ENCODE results near the gene PCBP2. TPM values are rescaled to one million over a fixed set of nuclear protein-coding genes. Genes with fewer than 3 reads are reported as not detected.
"Not testable (repeated sequence)": the region's sequence is repeated elsewhere in the genome, so short reads cannot be mapped to it uniquely, and the experiment has no call there.

Gene PCBP2
- total RNA-seq, 2 donors from 2014 or later, result 641 to 747 TPM

- peaks cover 61% of the 10 kb centered on the region for H3K36me3 Mint-ChIP-seq
- no peak for ATAC-seq
- H3K27ac Mint-ChIP-seq, result peak overlapping the region in 1 of 2 donors; percentile 24
- H3K27me3 Mint-ChIP-seq, result no peaks in the 10 kb centered on the region
- peaks cover 32 to 51% of the 10 kb centered on the region in 2 donors for H3K4me1 Mint-ChIP-seq (ENCODE audit: low read depth in 2 of 2)
- no peak for DNase-seq (ENCODE audit: low spot score)
- no peak overlapping the region for H3K4me3 Mint-ChIP-seq
- H3K9me3 Mint-ChIP-seq, result no peaks in the 10 kb centered on the region
These were observed 16.4 kb downstream of the PCBP2 start for GRCh38 chr12:53468282-53468681.

- no peaks in the 10 kb centered on the region for H3K27me3 Mint-ChIP-seq
- H3K4me3 Mint-ChIP-seq, result no peak overlapping the region
- H3K27ac Mint-ChIP-seq, result peak overlapping the region; percentile 18 to 60
- DNase-seq (ENCODE audit: low spot score) (no peak), ATAC-seq (no peak)
- peaks cover 65% of the 10 kb centered on the region for H3K36me3 Mint-ChIP-seq
- no peaks in the 10 kb centered on the region for H3K9me3 Mint-ChIP-seq
- peaks cover 31 to 56% of the 10 kb centered on the region in 2 donors for H3K4me1 Mint-ChIP-seq (ENCODE audit: low read depth in 2 of 2)
These were observed 20.2 kb downstream of the PCBP2 start for GRCh38 chr12:53472056-53472582.

- Mint-ChIP-seq H3K27ac (peak overlapping the region; percentile 48 to 80), H3K4me1 (ENCODE audit: low read depth in 2 of 2) (peaks cover 27 to 43% of the 10 kb centered on the region in 2 donors), H3K36me3 (peaks cover 49% of the 10 kb centered on the region), H3K4me3 (no peak overlapping the region), H3K9me3 (no peaks in the 10 kb centered on the region), H3K27me3 (no peaks in the 10 kb centered on the region)
- ATAC-seq (no peak), DNase-seq (ENCODE audit: low spot score) (no peak)
These were observed 22.2 kb downstream of the PCBP2 start for GRCh38 chr12:53474077-53474476.

- no peaks in the 10 kb centered on the region for H3K27me3 Mint-ChIP-seq
- H3K36me3 Mint-ChIP-seq, result peaks cover 56% of the 10 kb centered on the region
- H3K4me3 Mint-ChIP-seq, result peak overlapping the region; percentile 17
- H3K9me3 Mint-ChIP-seq, result no peaks in the 10 kb centered on the region
- H3K4me1 Mint-ChIP-seq (ENCODE audit: low read depth in 2 of 2), result peaks cover 27 to 43% of the 10 kb centered on the region in 2 donors
- DNase-seq (ENCODE audit: low spot score) (no peak), ATAC-seq (no peak)
- peak overlapping the region; percentile 48 to 80 for H3K27ac Mint-ChIP-seq
These were observed 22.9 kb downstream of the PCBP2 start for GRCh38 chr12:53474819-53475218.

- DNase-seq (ENCODE audit: low spot score) (no peak), ATAC-seq (no peak)
- peaks cover 48% of the 10 kb centered on the region for H3K36me3 Mint-ChIP-seq
- H3K4me3 Mint-ChIP-seq, result no peak overlapping the region
- peaks cover 26 to 32% of the 10 kb centered on the region in 2 donors for H3K4me1 Mint-ChIP-seq (ENCODE audit: low read depth in 2 of 2)
- H3K27ac Mint-ChIP-seq, result peak overlapping the region in 1 of 2 donors; percentile 38
- no peaks in the 10 kb centered on the region for H3K9me3 Mint-ChIP-seq
- no peaks in the 10 kb centered on the region for H3K27me3 Mint-ChIP-seq
These were observed 24.9 kb downstream of the PCBP2 start for GRCh38 chr12:53476769-53477209.

- DNase-seq (ENCODE audit: low spot score) (no peak), ATAC-seq (no peak)
- Mint-ChIP-seq H3K36me3 (peaks cover 35% of the 10 kb centered on the region), H3K4me3 (no peak overlapping the region), H3K9me3 (no peaks in the 10 kb centered on the region), H3K27ac (peak overlapping the region in 1 of 2 donors; percentile 35), H3K27me3 (no peaks in the 10 kb centered on the region), H3K4me1 (ENCODE audit: low read depth in 2 of 2) (peaks cover 21 to 30% of the 10 kb centered on the region in 2 donors)
These were observed 27.0 kb downstream of the PCBP2 start for GRCh38 chr12:53478865-53479264.

- Mint-ChIP-seq H3K27ac (peak overlapping the region in 1 of 2 donors; percentile 35), H3K4me3 (no peak overlapping the region), H3K9me3 (no peaks in the 10 kb centered on the region), H3K4me1 (ENCODE audit: low read depth in 2 of 2) (peaks cover 16 to 31% of the 10 kb centered on the region in 2 donors), H3K36me3 (peaks cover 30% of the 10 kb centered on the region), H3K27me3 (no peaks in the 10 kb centered on the region)
- ATAC-seq, result no peak
- no peak for DNase-seq (ENCODE audit: low spot score)
These were observed 27.4 kb downstream of the PCBP2 start for GRCh38 chr12:53479331-53479730.

- no peak for ATAC-seq
- no peaks in the 10 kb centered on the region for H3K9me3 Mint-ChIP-seq
- H3K4me3 Mint-ChIP-seq, result no peak overlapping the region
- DNase-seq (ENCODE audit: low spot score), result no peak
- H3K27ac Mint-ChIP-seq, result no peak overlapping the region
- H3K4me1 Mint-ChIP-seq (ENCODE audit: low read depth in 2 of 2), result peaks cover 7 to 24% of the 10 kb centered on the region in 2 donors
- peaks cover 20% of the 10 kb centered on the region for H3K36me3 Mint-ChIP-seq
- H3K27me3 Mint-ChIP-seq, result no peaks in the 10 kb centered on the region
These were observed 28.9 kb downstream of the PCBP2 start for GRCh38 chr12:53480491-53481442.

GRCh38 chr12:53481458-53481857 lies 29.6 kb downstream of the PCBP2 start:
- Mint-ChIP-seq H3K36me3 (peaks cover 16% of the 10 kb centered on the region), H3K4me1 (ENCODE audit: low read depth in 2 of 2) (peaks cover 6 to 25% of the 10 kb centered on the region in 2 donors), H3K27ac (peak overlapping the region in 1 of 2 donors; percentile 63)
- H3K9me3 Mint-ChIP-seq; DNase-seq (ENCODE audit: low spot score); H3K27me3 Mint-ChIP-seq; ATAC-seq; H3K4me3 Mint-ChIP-seq: not testable (repeated sequence)

- Mint-ChIP-seq H3K36me3 (peaks cover 10% of the 10 kb centered on the region), H3K27ac (peak overlapping the region in 1 of 2 donors; percentile 63), H3K27me3 (no peaks in the 10 kb centered on the region), H3K4me1 (ENCODE audit: low read depth in 2 of 2) (peaks cover 0 to 23% of the 10 kb centered on the region in 2 donors), H3K9me3 (no peaks in the 10 kb centered on the region), H3K4me3 (no peak overlapping the region)
- no peak for ATAC-seq
- DNase-seq (ENCODE audit: low spot score), result no peak
These were observed 30.2 kb downstream of the PCBP2 start for GRCh38 chr12:53481939-53482586.

GRCh38 chr12:53482626-53483168 lies 30.8 kb downstream of the PCBP2 start:
- no peaks in the 10 kb centered on the region for H3K27me3 Mint-ChIP-seq
- peaks cover 0 to 25% of the 10 kb centered on the region in 2 donors for H3K4me1 Mint-ChIP-seq (ENCODE audit: low read depth in 2 of 2)
- no peak overlapping the region for H3K4me3 Mint-ChIP-seq
- H3K36me3 Mint-ChIP-seq, result peaks cover 9% of the 10 kb centered on the region
- H3K9me3 Mint-ChIP-seq, result no peaks in the 10 kb centered on the region
- no peak overlapping the region for H3K27ac Mint-ChIP-seq
- DNase-seq (ENCODE audit: low spot score), result no peak
- ATAC-seq, result peak in 1 of 2 donors; percentile 22

- Mint-ChIP-seq H3K4me3 (no peak overlapping the region), H3K9me3 (no peaks in the 10 kb centered on the region), H3K27me3 (no peaks in the 10 kb centered on the region), H3K27ac (peak overlapping the region; percentile 23 to 25), H3K4me1 (ENCODE audit: low read depth in 2 of 2) (peaks cover 0 to 27% of the 10 kb centered on the region in 2 donors), H3K36me3 (peaks cover 9% of the 10 kb centered on the region)
- DNase-seq (ENCODE audit: low spot score) (no peak), ATAC-seq (no peak)
These were observed 31.5 kb downstream of the PCBP2 start for GRCh38 chr12:53483225-53483978.

- Mint-ChIP-seq H3K27ac (peak overlapping the region; percentile 23 to 25), H3K36me3 (peaks cover 9% of the 10 kb centered on the region), H3K4me1 (ENCODE audit: low read depth in 2 of 2) (peaks cover 0 to 27% of the 10 kb centered on the region in 2 donors), H3K4me3 (no peak overlapping the region), H3K9me3 (no peaks in the 10 kb centered on the region), H3K27me3 (no peaks in the 10 kb centered on the region)
- DNase-seq (ENCODE audit: low spot score) (no peak), ATAC-seq (peak in 1 of 2 donors; percentile 4)
These were observed 32.1 kb downstream of the PCBP2 start for GRCh38 chr12:53483979-53484377.

All from natural killer cell treated with Interleukin-12 subunit alpha and Interleukin-12 subunit beta and Interleukin-15 and Interleukin-18, amount 100 ng/mL, for 72 hours (primary cell).